Upper lobe of left lung (tissue), 6 donors: ENCODE data around the gene GBX1. TPM values are rescaled to one million over a fixed set of nuclear protein-coding genes. Genes with fewer than 3 reads are reported as not detected.

Source experiments
- ATAC-seq, 2 donors: fragments of 200-7000 bp; cut with Tn5 transposase; one replicate each; pipeline ENCODE4 v1.9.1; 2022; ENCODE audit warnings: mild to moderate bottlenecking in 2 of 2, moderate library complexity in 2 of 2; ENCODE audit not compliant: low FRiP score in 2 of 2
- DNase-seq, 2 donors: peaks; one replicate each; pipeline ENCODE4 v3.0.0-alpha.2; 2019 to 2020
- H3K27ac ChIP-seq, 4 donors: fragments of 200-600 bp; sonication (generic); one replicate each; pipeline ENCODE4 v1.5.1; 2016 to 2019
- H3K27me3 ChIP-seq, 4 donors: fragments of 200-600 bp; sonication (generic); one replicate each; pipeline ENCODE4 v1.5.1; 2017 to 2019
- H3K36me3 ChIP-seq, 4 donors: fragments of 200-600 bp; sonication (generic); one replicate each; pipeline ENCODE4 v1.5.1; 2016 to 2019
- H3K4me1 ChIP-seq, 4 donors: fragments of 200-600 bp; sonication (generic); one replicate each; pipeline ENCODE4 v1.5.1; 2018 to 2019
- H3K4me3 ChIP-seq, 4 donors: fragments of 200-600 bp; sonication (generic); one replicate each; pipeline ENCODE4 v1.5.1; 2017 to 2019; ENCODE audit warnings: mild to moderate bottlenecking in 2 of 4, moderate library complexity in 1 of 4
- H3K9me3 ChIP-seq, 4 donors: fragments of 200-600 bp; sonication (generic); one replicate each; pipeline ENCODE4 v1.5.1; 2018 to 2019
- EP300 ChIP-seq, 4 donors: sonication (generic); formaldehyde crosslinking; IDR thresholded peaks; one replicate each; pipeline ENCODE4 v1.5.1; 2017; ENCODE audit warnings: antibody characterized with exemption in 4 of 4, control low read depth in 2 of 4
- POLR2A ChIP-seq, 4 donors: fragments of 450-650 bp; IDR thresholded peaks; one replicate each; pipeline ENCODE4 v1.5.1; 2016 to 2017; ENCODE audit warnings: antibody characterized with exemption in 4 of 4, mild to moderate bottlenecking in 2 of 4
- POLR2AphosphoS5 ChIP-seq, 2 donors: sonication (generic); formaldehyde crosslinking; IDR thresholded peaks; one replicate each; pipeline ENCODE4 v1.5.1; 2017; ENCODE audit warnings: antibody characterized with exemption in 2 of 2
- WGBS, 2 donors: methylation state at CpG; one replicate each; pipeline ENCODE4 v1.1.5; 2017 to 2018; 5-methylcytosine and 5-hydroxymethylcytosine counted together
- total RNA-seq, 6 donors: library from RNA; depleted of rRNA in 4 of 6; stranded (reverse); fragments of >200 nt in 4 of 6; gene quantifications; one replicate each; pipeline versions ENCODE4 v1.1.0 to v1.2.1, GENCODE V29; 2016 to 2021
- TF ChIP-seq, protein P1 (sequence below), 6 experiments: fragments of 450-650 bp in 4 of 6; fragments of 200-600 bp in 2 of 6; sonication (generic) in 2 of 6; IDR thresholded peaks; one replicate each; pipeline ENCODE4 v1.5.1; 2016 to 2019; ENCODE audit warnings: antibody characterized with exemption in 6 of 6
- donor health status: DM: no; HTN: no; CAD: no; lungs with moderate emphysema.
- donor health status: DM: no; HTN: yes; CAD: no; lungs with severe emphysema.

Gene GBX1
- total RNA-seq, 6 donors from 2014 or later, result not detected

DNA sequence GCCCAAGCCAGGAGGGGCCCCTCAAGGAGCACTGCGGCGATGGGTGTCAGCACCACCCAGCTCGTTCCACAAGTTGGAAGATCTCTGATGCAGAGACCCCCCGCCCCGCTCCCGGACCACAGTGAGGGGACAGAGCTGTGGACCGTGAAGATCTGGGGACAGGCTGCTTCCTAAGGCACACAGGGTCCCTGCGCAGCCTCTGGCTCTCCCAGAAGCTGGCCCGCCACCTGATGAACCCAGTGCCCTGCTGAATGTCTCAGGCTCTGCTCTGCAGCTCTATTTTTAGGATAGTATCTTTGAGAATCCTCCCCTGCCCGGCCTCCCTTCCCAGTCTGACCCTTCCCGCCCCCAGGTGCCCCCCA, 29.7 kb downstream of the GBX1 start:
- no peaks in the 10 kb centered on the region for H3K4me1 ChIP-seq
- no peaks in the 10 kb centered on the region for H3K9me3 ChIP-seq
- 92 to 94% methylated on average over 5 to 11 of the region's 11 CpGs for WGBS, 2 donors
- DNase-seq (no peak), ATAC-seq (no peak)
- H3K27ac ChIP-seq, result no peak overlapping the region
- H3K4me3 ChIP-seq, result no peak overlapping the region
- no peaks in the 10 kb centered on the region for H3K27me3 ChIP-seq
- H3K36me3 ChIP-seq, result peaks cover 34 to 100% (median 95%) of the 10 kb centered on the region in 4 donors
- TF ChIP-seq EP300 (IDR thresholded peaks at IDR 0.05), result no peak
- TF ChIP-seq POLR2A (IDR thresholded peaks at IDR 0.05), result no peak
- TF ChIP-seq, protein P1, sequence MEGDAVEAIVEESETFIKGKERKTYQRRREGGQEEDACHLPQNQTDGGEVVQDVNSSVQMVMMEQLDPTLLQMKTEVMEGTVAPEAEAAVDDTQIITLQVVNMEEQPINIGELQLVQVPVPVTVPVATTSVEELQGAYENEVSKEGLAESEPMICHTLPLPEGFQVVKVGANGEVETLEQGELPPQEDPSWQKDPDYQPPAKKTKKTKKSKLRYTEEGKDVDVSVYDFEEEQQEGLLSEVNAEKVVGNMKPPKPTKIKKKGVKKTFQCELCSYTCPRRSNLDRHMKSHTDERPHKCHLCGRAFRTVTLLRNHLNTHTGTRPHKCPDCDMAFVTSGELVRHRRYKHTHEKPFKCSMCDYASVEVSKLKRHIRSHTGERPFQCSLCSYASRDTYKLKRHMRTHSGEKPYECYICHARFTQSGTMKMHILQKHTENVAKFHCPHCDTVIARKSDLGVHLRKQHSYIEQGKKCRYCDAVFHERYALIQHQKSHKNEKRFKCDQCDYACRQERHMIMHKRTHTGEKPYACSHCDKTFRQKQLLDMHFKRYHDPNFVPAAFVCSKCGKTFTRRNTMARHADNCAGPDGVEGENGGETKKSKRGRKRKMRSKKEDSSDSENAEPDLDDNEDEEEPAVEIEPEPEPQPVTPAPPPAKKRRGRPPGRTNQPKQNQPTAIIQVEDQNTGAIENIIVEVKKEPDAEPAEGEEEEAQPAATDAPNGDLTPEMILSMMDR (IDR thresholded peaks at IDR 0.05), result no peak
- TF ChIP-seq POLR2AphosphoS5 (IDR thresholded peaks at IDR 0.05), result no peak

DNA sequence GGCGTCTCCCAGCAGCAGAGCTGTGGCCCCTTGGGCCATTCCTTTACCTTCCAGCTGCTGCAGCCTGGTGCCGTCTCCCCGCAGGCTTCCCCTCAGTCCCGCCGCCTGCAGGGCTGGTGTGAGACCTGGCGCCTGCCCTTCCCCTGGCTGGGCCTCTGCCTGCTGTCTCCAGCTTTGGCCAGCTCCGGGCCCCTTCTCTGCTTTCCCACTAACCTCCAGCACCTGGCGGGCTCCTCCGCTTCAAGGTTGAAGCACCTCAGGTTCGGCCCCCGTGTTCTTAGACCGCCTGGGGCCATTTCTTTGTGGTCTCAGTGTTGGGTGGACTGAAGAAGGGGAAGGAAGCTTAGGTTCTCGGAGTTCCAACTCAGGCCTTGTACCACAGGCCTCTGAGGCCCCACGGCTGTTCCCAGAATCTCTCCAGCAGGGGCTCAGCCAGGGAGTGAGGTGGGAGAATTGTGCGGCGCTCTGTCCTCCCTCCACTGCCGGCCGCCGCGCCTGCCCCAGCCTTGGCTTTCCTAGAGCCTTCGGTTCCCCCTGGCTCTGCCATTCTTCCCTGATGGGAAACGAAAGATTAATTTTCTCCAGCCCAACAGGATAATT, 30.3 kb downstream of the GBX1 start:
- no peak overlapping the region for H3K4me3 ChIP-seq
- no peaks in the 10 kb centered on the region for H3K27me3 ChIP-seq
- 88% methylated on average over 16 to 22 of the region's 22 CpGs for WGBS, 2 donors
- H3K36me3 ChIP-seq, result peaks cover 31 to 100% (median 95%) of the 10 kb centered on the region in 4 donors
- H3K27ac ChIP-seq, result no peak overlapping the region
- no peaks in the 10 kb centered on the region for H3K4me1 ChIP-seq
- no peaks in the 10 kb centered on the region for H3K9me3 ChIP-seq
- TF ChIP-seq, protein P1 (IDR thresholded peaks at IDR 0.05), result no peak
- no peak for DNase-seq
- ATAC-seq, result no peak

DNA sequence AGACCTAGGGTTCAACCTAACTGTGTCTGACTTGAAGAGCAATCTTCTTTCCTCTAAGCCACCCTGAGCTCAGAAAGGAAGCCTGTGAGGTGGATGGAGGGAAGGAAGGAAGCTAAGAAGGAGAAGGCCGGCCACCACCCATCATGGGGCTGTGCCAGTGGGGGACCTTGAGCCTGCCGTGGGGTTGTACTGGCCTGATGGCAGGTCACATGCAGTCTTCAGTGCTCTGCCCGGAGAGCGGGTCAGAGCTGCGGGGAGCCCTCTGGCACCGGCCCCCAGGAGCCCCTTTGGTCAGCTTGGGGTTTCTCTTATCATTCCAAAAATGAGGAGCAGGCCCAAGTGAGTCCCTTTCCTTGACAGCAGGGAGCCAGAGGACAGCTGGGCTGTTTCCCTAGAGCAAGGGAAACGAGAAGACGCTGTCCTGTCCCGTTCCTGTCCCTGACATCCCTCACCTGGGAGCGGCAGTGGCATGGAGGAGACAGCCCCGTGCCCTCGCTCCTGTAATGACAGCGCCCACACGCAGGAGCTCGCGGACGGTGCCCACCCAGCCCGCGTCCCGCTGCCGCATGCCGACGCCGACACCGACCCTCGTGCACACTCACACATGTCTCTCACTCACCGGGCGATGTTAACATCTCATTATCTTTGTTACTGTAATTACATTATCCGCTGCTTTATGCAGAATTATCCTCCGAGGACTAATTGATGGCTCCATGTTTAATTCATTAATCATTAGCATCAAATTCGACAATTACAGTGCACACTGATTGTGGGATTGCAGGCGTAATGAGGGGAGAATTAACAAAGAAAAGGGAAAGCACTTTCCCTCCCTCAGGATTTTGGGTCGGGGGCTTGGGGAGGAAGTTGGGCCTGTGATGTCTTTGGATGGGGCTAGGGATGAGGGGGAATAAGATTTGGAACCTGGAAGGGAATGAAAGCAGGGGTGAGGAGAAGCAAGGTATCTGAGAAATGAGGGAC, 31.3 kb downstream of the GBX1 start:
- Histone ChIP-seq H3K27me3 (no peaks in the 10 kb centered on the region), H3K4me1 (no peaks in the 10 kb centered on the region), H3K9me3 (no peaks in the 10 kb centered on the region), H3K27ac (no peak overlapping the region), H3K36me3 (peaks cover 27 to 100% (median 92%) of the 10 kb centered on the region in 4 donors), H3K4me3 (no peak overlapping the region)
- WGBS, 2 donors, result 94 to 96% methylated on average over 30 to 33 of the region's 33 CpGs
- DNase-seq, result no peak
- TF ChIP-seq POLR2AphosphoS5 (IDR thresholded peaks at IDR 0.05) (no peak), POLR2A (IDR thresholded peaks at IDR 0.05) (no peak)
- no peak for ATAC-seq

DNA sequence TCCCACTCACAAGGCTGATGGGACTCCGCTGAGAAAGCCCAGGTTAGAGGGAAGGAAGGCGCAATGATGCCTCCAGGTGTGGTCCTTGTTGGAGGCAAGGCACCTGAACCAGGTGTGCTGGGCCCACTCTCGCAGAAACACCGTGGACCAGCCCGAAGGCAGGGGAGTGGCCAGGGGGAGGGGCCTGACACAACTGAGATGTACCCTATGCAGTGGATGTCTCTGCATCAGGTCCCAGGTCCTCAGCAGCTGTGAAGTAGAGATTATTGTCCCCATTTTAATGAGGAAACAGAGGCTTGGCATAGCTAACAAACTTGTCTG, 32.0 kb downstream of the GBX1 start:
- no peaks in the 10 kb centered on the region for H3K27me3 ChIP-seq
- no peak overlapping the region for H3K4me3 ChIP-seq
- peaks cover 22 to 100% (median 90%) of the 10 kb centered on the region in 4 donors for H3K36me3 ChIP-seq
- 95 to 100% methylated on average over 4 to 5 of the region's 5 CpGs for WGBS, 2 donors
- H3K9me3 ChIP-seq, result no peaks in the 10 kb centered on the region
- no peaks in the 10 kb centered on the region for H3K4me1 ChIP-seq
- TF ChIP-seq POLR2AphosphoS5 (IDR thresholded peaks at IDR 0.05) (no peak), EP300 (IDR thresholded peaks at IDR 0.05) (no peak), POLR2A (IDR thresholded peaks at IDR 0.05) (no peak)
- TF ChIP-seq, protein P1 (IDR thresholded peaks at IDR 0.05), result no peak
- H3K27ac ChIP-seq, result no peak overlapping the region
- ATAC-seq (no peak), DNase-seq (no peak)

GRCh38 chr7:151134743-151135524, 32.6 kb downstream of the GBX1 start:
- no peak for ATAC-seq
- H3K27ac ChIP-seq, result no peak overlapping the region
- no peaks in the 10 kb centered on the region for H3K27me3 ChIP-seq
- H3K4me3 ChIP-seq, result no peak overlapping the region
- no peaks in the 10 kb centered on the region for H3K9me3 ChIP-seq
- 96 to 97% methylated on average over 13 to 14 of the region's 14 CpGs for WGBS, 2 donors
- no peaks in the 10 kb centered on the region for H3K4me1 ChIP-seq
- H3K36me3 ChIP-seq, result peaks cover 26 to 100% (median 92%) of the 10 kb centered on the region in 4 donors
- TF ChIP-seq EP300 (IDR thresholded peaks at IDR 0.05) (no peak), POLR2AphosphoS5 (IDR thresholded peaks at IDR 0.05) (no peak), POLR2A (IDR thresholded peaks at IDR 0.05) (no peak)
- TF ChIP-seq, protein P1 (IDR thresholded peaks at IDR 0.05), result no peak
- DNase-seq, result no peak
